Muscle of leg (tissue), 16 donors: ENCODE results near the gene NEUROG3. TPM values are rescaled to one million over a fixed set of nuclear protein-coding genes. Genes with fewer than 3 reads are reported as not detected.

Source experiments
- DNase-seq: peaks from one replicate; pipeline ENCODE4 v3.0.0; 2013
- H3K27ac ChIP-seq: one replicate; pipeline ENCODE4 v1.5.1; 2013; ENCODE audit warnings: mild to moderate bottlenecking, low read length, control low read depth
- H3K27me3 ChIP-seq: one replicate; pipeline ENCODE4 v1.6.1; 2013; ENCODE audit warnings: low read length; ENCODE audit not compliant: control insufficient read depth, insufficient read depth
- H3K36me3 ChIP-seq: one replicate; pipeline ENCODE4 v1.6.1; 2013; ENCODE audit warnings: low read length; ENCODE audit not compliant: control insufficient read depth, insufficient read depth
- H3K4me1 ChIP-seq: one replicate; pipeline ENCODE4 v1.6.1; 2013; ENCODE audit warnings: low read length; ENCODE audit not compliant: control insufficient read depth, insufficient read depth
- H3K4me3 ChIP-seq: one replicate; pipeline ENCODE4 v1.5.1; 2013; ENCODE audit warnings: low read length, control low read depth
- H3K9me3 ChIP-seq: replicated peaks from 2 replicates; pipeline ENCODE4 v1.6.1; 2013; ENCODE audit warnings: low read depth, low read length; ENCODE audit not compliant: control insufficient read depth
- WGBS: methylation state at CpG from one replicate; pipeline ENCODE4 v1.1.5; 2013; ENCODE audit warnings: missing lambda C conversion rate; ENCODE audit not compliant: insufficient coverage; 5-methylcytosine and 5-hydroxymethylcytosine counted together
- long read RNA-seq, 11 donors: transcript quantifications; one replicate each; lab custom pipeline, GENCODE V29; 2026
- polyA plus RNA-seq, 8 donors: library from polyadenylated mRNA; unstranded; fragments of 120-200 nt; gene quantifications; one replicate each; pipeline versions ENCODE4 v1.2.1 to v1.2.3, GENCODE V29; 2013; ENCODE audit warnings: inconsistent platforms in 1 of 8, low replicate concordance in 1 of 8; ENCODE audit not compliant: insufficient read length in 8 of 8, insufficient read depth in 1 of 8
- total RNA-seq: library from RNA; stranded (reverse); fragments of 120-200 nt; gene quantifications from one replicate; pipeline ENCODE4 v1.2.4, GENCODE V29; 2013

Gene NEUROG3, protein sequence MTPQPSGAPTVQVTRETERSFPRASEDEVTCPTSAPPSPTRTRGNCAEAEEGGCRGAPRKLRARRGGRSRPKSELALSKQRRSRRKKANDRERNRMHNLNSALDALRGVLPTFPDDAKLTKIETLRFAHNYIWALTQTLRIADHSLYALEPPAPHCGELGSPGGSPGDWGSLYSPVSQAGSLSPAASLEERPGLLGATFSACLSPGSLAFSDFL
- total RNA-seq: not detected
- not detected for polyA plus RNA-seq
- long read RNA-seq, donor 1: 0 reads
- long read RNA-seq, donor 2: 0 reads
- long read RNA-seq, donor 3: 0 reads
- long read RNA-seq, donor 4: 0 reads
- long read RNA-seq, donor 5: 0 reads
- long read RNA-seq, donor 6: 0 reads
- long read RNA-seq, donor 7: 0 reads
- long read RNA-seq, donor 8: 0 reads
- long read RNA-seq, donor 9: 0 reads
- long read RNA-seq, donor 10: 0 reads
- long read RNA-seq, donor 11: 0 reads

DNA sequence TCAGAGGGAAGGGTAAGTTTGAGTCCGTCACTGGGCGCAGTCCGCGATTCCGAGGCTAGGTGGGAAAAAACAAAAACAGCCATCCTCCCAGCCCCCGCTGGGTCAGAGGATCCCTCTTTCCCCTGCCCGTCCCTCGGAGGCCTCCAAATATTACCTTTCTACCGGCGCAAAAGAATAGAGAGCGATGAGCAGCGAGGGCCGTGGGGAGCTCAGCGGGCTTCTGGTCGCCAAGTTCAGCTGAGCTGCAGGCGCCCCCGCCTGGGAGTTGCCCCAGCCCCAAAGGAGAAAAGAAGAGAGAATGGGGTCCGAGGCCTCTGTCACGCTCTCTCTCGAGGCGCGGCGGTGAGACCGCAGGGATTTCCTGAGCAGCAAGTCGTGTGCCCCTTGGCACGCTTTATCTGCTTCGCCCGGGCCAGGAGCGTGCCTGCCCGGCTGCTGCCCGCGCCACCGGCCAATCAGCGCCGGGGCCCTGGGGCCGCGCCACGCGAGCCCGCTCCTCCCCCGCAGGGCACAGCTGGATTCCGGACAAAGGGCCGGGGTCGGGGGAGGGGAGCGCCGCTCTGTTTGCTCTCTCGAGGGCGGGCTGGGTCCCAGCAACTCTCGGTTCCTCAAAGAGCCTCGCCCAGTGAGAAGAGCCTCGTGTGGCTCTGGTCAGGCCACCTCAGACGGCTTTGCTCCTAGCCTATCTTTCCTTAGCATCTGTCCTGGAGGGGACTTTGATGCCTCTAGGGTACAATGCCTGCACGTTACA lies at the start of gene NEUROG3:
TSS of gene NEUROG3 (minus strand) at position 367 of the 751 bp plus-strand sequence. CDS start 379 bp downstream, outside the sequence.
- H3K27me3 ChIP-seq: peaks cover 100% of the 10 kb centered on the region
- no peak for DNase-seq

DNA sequence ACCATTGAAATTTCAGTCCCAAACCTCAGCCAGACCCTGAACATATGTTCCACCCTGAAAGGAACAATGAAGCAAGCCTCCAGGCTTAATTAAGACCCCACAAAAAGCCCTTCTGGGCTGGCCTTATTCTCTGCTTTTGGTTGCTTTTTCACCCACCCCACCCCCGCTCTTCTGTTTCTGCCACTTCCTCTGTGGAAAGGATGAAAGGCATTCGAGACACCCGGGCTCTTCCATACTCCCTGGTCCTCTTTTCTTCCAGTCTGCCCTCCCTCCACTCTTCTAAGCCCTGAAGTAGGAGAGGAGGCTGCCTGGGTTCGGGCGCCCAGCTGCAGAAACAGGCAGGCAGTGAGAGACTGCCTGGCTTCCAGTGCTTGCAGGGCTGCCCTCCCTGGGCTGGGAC lies 47.4 kb upstream of the NEUROG3 start:
- H3K36me3 ChIP-seq: no peaks in the 10 kb centered on the region
- peaks cover 2% of the 10 kb centered on the region for H3K27me3 ChIP-seq
- DNase-seq: no peak
- H3K4me1 ChIP-seq: no peaks in the 10 kb centered on the region
- H3K4me3 ChIP-seq: no peak overlapping the region
- no peaks in the 10 kb centered on the region for H3K9me3 ChIP-seq
- whole genome bisulfite sequencing: 61% methylated on average over 3 of the region's 5 CpGs
- no peak overlapping the region for H3K27ac ChIP-seq

More for the DNA sequence above, at the start of gene NEUROG3:
- Histone ChIP-seq H3K9me3 (no peaks in the 10 kb centered on the region), H3K4me1 (no peaks in the 10 kb centered on the region), H3K4me3 (no peak within 1 kb of the TSS), H3K27ac (no peak within 1 kb of the TSS), H3K36me3 (no peaks in the 10 kb centered on the region)
- WGBS: under 1% methylated on average over 47 of the region's 53 CpGs

DNA sequence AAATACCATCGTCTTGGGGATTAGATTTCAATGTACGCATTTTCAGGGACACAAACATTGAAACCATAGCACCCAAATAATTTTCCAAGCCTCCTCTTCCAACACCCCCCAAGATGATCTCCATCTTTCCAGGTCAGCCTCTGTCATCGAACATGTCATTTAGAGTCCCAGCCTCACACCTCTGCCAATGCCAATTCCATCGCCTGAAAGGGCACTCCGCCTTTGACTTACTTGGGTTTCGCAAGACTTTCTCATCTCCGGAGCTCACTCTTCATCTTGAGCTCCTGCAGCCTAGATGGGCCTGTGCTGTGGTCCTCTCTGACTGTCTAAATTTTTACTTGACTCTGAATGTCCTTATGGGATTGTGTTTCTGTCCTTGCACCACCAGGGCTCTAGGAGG lies 46.4 kb upstream of the NEUROG3 start:
- Histone ChIP-seq H3K9me3 (no peaks in the 10 kb centered on the region), H3K4me1 (no peaks in the 10 kb centered on the region), H3K36me3 (no peaks in the 10 kb centered on the region), H3K27ac (no peak overlapping the region), H3K27me3 (peaks cover 2% of the 10 kb centered on the region), H3K4me3 (no peak overlapping the region)
- WGBS: 88% methylated on average over 6 of the region's 7 CpGs
- no peak for DNase-seq

DNA sequence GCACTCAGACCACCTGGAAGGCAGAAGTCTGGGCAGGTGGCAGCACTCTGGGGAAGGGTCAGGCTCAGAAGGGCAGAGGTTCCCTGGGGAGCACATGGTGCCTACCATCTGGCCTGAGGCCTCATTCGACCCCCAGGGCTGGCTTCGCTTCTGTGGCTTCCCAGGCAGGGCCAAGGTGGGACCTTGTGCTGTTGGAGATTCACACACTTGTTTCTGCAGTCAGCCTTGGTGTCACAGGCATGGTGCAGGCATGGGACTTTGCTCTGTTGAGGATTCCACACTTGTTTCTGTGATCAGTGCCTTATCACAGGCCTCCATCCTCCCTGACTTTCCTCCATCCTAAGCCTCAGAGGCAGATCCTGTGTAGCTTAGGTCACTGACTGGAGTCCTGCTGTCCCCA lies 45.5 kb upstream of the NEUROG3 start:
- WGBS: 84% methylated on average over 2 of the region's 2 CpGs
- no peaks in the 10 kb centered on the region for H3K36me3 ChIP-seq
- no peak for DNase-seq
- H3K27me3 ChIP-seq: peaks cover 4% of the 10 kb centered on the region
- no peak overlapping the region for H3K4me3 ChIP-seq
- H3K9me3 ChIP-seq: no peaks in the 10 kb centered on the region
- no peaks in the 10 kb centered on the region for H3K4me1 ChIP-seq
- H3K27ac ChIP-seq: no peak overlapping the region

DNA sequence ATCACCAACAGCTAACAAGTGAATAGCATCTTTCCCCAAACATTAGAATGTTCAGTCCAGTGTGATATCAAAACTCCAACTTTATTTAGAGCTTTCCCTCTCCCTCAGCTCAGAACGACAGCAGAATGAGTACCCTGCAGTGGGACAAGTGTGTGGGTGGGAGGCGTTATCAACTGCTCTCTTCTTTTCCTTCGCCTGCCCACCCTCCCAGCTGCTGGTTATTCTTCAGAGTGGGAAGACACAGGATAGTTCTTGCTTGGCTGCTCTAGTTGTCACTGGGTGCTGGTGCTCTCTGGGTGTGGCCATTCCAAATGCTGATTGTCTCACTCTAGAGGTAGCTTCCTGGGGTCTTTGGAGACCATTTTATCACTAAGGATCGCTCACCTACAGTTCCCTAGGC lies 43.1 kb upstream of the NEUROG3 start:
- no peaks in the 10 kb centered on the region for H3K4me1 ChIP-seq
- H3K36me3 ChIP-seq: no peaks in the 10 kb centered on the region
- H3K9me3 ChIP-seq: no peaks in the 10 kb centered on the region
- no peak overlapping the region for H3K27ac ChIP-seq
- H3K27me3 ChIP-seq: peaks cover 4% of the 10 kb centered on the region
- 100% methylated on average over 1 of the region's 4 CpGs for WGBS
- no peak for DNase-seq
- H3K4me3 ChIP-seq: no peak overlapping the region

DNA sequence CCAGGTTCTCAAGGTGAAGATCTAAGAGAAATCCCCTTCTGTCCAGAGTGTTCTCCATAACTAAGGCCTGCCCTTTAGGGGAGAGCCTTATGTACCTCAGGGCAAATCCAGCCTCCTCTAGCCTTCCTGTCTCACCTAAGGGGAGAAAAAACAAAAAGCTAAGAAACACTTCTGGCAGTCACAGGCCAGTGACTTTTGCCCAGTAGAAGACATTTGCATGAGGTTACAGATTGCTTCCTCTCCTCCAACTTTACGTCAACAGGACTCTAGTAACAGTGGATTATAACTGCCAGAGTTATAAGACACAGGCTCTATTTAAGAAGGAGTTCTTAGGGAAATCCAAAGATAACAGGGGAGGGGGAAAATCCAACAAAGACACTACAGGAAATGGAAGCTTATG lies 40.9 kb upstream of the NEUROG3 start:
- WGBS: no CpG with 5 or more reads among the region's 1 CpG
- H3K9me3 ChIP-seq: no peaks in the 10 kb centered on the region

DNA sequence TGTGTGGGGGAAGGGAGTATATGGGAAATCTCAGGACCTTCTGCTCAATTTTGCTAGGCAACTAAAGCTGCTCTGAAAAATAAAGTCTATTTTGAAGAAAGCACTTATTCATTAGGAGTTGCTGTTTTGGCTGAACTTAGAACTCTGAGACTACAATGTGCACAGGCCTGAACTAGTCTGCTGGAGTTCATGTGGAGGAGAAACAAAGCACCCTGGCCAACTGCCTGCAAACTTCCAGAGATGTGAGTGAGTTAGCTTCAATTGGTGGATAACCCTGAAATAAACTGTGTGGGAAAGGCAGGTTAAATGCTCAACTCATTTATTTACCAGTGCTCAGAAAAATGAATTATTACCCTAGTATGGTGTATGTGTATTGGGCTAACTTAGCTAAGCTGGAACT lies 39.5 kb upstream of the NEUROG3 start:
- no peaks in the 10 kb centered on the region for H3K4me1 ChIP-seq
- no peak overlapping the region for H3K4me3 ChIP-seq
- H3K27ac ChIP-seq: no peak overlapping the region
- H3K27me3 ChIP-seq: peaks cover 4% of the 10 kb centered on the region
- no peaks in the 10 kb centered on the region for H3K9me3 ChIP-seq
- DNase-seq: no peak
- H3K36me3 ChIP-seq: no peaks in the 10 kb centered on the region

More for the DNA sequence above, 40.9 kb upstream of the NEUROG3 start:
- Histone ChIP-seq H3K27me3 (peaks cover 4% of the 10 kb centered on the region), H3K4me3 (no peak overlapping the region), H3K4me1 (no peaks in the 10 kb centered on the region), H3K27ac (no peak overlapping the region), H3K36me3 (no peaks in the 10 kb centered on the region)
- no peak for DNase-seq

DNA sequence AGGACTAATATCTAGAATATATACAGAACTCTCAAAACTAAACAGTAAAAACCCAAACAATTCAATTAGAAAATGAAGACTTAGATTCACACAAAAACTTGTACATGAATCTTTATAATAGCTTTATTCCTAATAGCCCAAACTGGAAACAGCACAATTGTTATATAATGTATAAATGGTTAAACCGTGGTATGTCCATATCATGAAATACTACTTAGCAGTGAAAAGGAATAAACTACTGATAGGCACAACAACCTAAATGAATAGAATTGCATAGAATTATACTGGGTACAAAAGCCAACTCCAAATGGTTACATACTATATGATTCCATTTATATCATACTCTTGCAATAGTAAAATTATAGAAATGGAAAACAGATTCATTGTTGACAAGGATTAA lies 35.9 kb upstream of the NEUROG3 start:
- no CpG with 5 or more reads among the region's 1 CpG for WGBS
- Histone ChIP-seq H3K4me1 (no peaks in the 10 kb centered on the region), H3K9me3 (no peaks in the 10 kb centered on the region), H3K36me3 (no peaks in the 10 kb centered on the region), H3K4me3 (no peak overlapping the region), H3K27me3 (peaks cover 9% of the 10 kb centered on the region), H3K27ac (no peak overlapping the region)
- DNase-seq: no peak

DNA sequence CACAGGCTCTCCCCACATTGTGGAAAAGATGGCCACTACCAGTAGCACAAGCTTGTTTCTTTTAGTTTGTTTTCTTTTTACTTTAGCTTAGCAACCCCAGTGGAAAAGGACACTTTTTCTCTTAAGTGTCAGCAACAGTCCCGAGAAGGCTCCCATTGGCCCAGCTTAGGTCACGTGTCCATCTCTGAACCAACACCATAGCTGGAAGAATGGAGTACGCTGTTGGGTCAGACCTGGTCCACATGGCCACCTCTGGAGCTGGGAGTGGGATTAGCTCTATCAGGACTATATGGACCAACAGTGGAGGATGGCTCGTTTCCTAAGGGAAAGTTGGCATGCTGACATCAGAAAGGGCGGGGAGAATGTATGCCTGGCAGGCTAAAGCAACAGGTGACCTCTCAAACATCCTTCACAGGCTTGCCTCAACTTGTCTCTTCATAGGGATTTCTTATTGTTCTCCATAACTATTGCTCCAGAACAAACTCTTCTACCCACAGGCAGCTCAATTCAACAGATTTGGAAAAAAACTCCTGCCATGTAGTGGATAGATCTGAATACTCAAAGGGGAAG lies 27.6 kb upstream of the NEUROG3 start:
- Histone ChIP-seq H3K4me1 (no peaks in the 10 kb centered on the region), H3K27me3 (peaks cover 13% of the 10 kb centered on the region), H3K27ac (no peak overlapping the region), H3K4me3 (no peak overlapping the region), H3K36me3 (no peaks in the 10 kb centered on the region), H3K9me3 (no peaks in the 10 kb centered on the region)
- DNase-seq: no peak
- WGBS: 79% methylated on average over 3 of the region's 5 CpGs

DNA sequence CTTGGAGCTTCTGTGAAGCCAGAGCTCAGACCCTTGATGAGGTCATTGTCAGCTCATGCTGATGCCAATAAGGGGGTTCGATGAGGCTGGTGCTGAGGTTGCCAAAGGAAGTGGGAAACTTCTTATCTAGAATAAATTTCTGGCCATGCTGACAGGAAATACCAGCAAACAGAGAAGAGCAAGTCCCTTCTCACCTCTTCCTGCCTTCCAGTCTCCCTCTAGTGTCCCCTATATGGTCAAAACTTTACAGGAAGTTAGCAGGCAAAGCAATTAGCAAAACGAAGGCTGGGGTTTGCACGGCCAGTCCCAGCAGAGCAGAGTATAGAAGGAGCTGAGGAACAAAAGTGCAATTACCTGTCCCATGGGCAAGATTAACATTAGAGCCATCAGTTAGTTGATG lies 15.1 kb upstream of the NEUROG3 start:
- H3K9me3 ChIP-seq: no peaks in the 10 kb centered on the region
- 26% methylated on average over 2 of the region's 3 CpGs for WGBS
- H3K27me3 ChIP-seq: peaks cover under 1% of the 10 kb centered on the region
- H3K4me1 ChIP-seq: no peaks in the 10 kb centered on the region
- H3K27ac ChIP-seq: no peak overlapping the region
- DNase-seq: no peak
- no peak overlapping the region for H3K4me3 ChIP-seq
- H3K36me3 ChIP-seq: no peaks in the 10 kb centered on the region
